SKM-1 (cell line): ENCODE data around the gene EXOC4.
"Not testable (repeated sequence)": the region's sequence is repeated elsewhere in the genome, so short reads cannot be mapped to it uniquely, and the experiment has no call there.

Source experiments
- DNase-seq: peaks from one replicate; lab custom pipeline; 2025; ENCODE audit not compliant: unreplicated experiment; lab: John Stamatoyannopoulos, UW

The EXOC4 gene

GRCh38 chr7:133962646-133963045 is 709.8 kb downstream of the EXOC4 start:
- DNase-seq: no peak

GRCh38 chr7:133963629-133964028 is 710.8 kb downstream of the EXOC4 start:
- no peak for DNase-seq

GRCh38 chr7:133971625-133972024 is 718.7 kb downstream of the EXOC4 start:
- no peak for DNase-seq

GRCh38 chr7:133973710-133974109 is 720.8 kb downstream of the EXOC4 start:
- DNase-seq: no peak

- DNase-seq: no peak
These were observed 722.3 kb downstream of the EXOC4 start for GRCh38 chr7:133975130-133975529.

- DNase-seq: no peak
These were observed 723.3 kb downstream of the EXOC4 start for GRCh38 chr7:133976140-133976539.

GRCh38 chr7:133977409-133978274 is 724.8 kb downstream of the EXOC4 start:
- no peak for DNase-seq

GRCh38 chr7:133978502-133979295 is 725.8 kb downstream of the EXOC4 start:
- no peak for DNase-seq

- no peak for DNase-seq
These were observed 727.9 kb downstream of the EXOC4 start for GRCh38 chr7:133980804-133981203.

- DNase-seq: no peak
These were observed 731.0 kb downstream of the EXOC4 start for GRCh38 chr7:133983685-133984419.

- DNase-seq: no peak
These were observed 732.4 kb downstream of the EXOC4 start for GRCh38 chr7:133985300-133985699.

GRCh38 chr7:133987582-133987981 is 734.7 kb downstream of the EXOC4 start:
- DNase-seq: no peak

- no peak for DNase-seq
These were observed 740.7 kb downstream of the EXOC4 start for GRCh38 chr7:133993547-133993946.

- not testable (repeated sequence) for DNase-seq
These were observed 741.2 kb downstream of the EXOC4 start for GRCh38 chr7:133994100-133994499.

- no peak for DNase-seq
These were observed 744.6 kb downstream of the EXOC4 start for GRCh38 chr7:133997463-133997862.

GRCh38 chr7:133999178-133999577 is 746.3 kb downstream of the EXOC4 start:
- no peak for DNase-seq

- DNase-seq: no peak
These were observed 752.1 kb downstream of the EXOC4 start for GRCh38 chr7:134004829-134005505.

- DNase-seq: no peak
These were observed 756.6 kb downstream of the EXOC4 start for GRCh38 chr7:134009314-134010110.

GRCh38 chr7:134013249-134013648 is 760.4 kb downstream of the EXOC4 start:
- no peak for DNase-seq

GRCh38 chr7:134014935-134015334 is 762.1 kb downstream of the EXOC4 start:
- DNase-seq: no peak
